Vagina (tissue), 2 donors: ENCODE data around the gene DLG5. TPM values are rescaled to one million over a fixed set of nuclear protein-coding genes. Genes with fewer than 3 reads are reported as not detected.

Experiments
- DNase-seq, 2 donors: peaks; one replicate each; pipeline ENCODE4 v3.0.0-alpha.2; 2017; ENCODE audit errors: extremely low spot score in 2 of 2
- H3K27ac ChIP-seq: fragments of 200-600 bp; sonication (generic); one replicate; pipeline ENCODE4 v1.5.1; 2019
- H3K27me3 ChIP-seq: fragments of 200-600 bp; sonication (generic); one replicate; pipeline ENCODE4 v1.5.1; 2019
- H3K36me3 ChIP-seq, 2 donors: fragments of 200-600 bp; sonication (generic); one replicate each; pipeline ENCODE4 v1.5.1; 2017 to 2019
- H3K4me1 ChIP-seq: fragments of 200-600 bp; sonication (generic); one replicate; pipeline ENCODE4 v1.5.1; 2019
- H3K4me3 ChIP-seq, 2 donors: fragments of 200-600 bp; sonication (generic); 1 replicate in 1 of 2; 2 replicates in 1 of 2; pipeline ENCODE4 v1.5.1; 2016 to 2019
- H3K9me3 ChIP-seq: fragments of 200-600 bp; sonication (generic); one replicate; pipeline ENCODE4 v1.5.1; 2019
- POLR2A ChIP-seq, 2 donors: fragments of 450-650 bp; IDR thresholded peaks; one replicate each; pipeline ENCODE4 v1.6.1; 2017; ENCODE audit warnings: antibody characterized with exemption in 2 of 2, mild to moderate bottlenecking in 2 of 2, moderate library complexity in 2 of 2
- POLR2AphosphoS5 ChIP-seq, 2 donors: sonication (generic); formaldehyde crosslinking; IDR thresholded peaks; one replicate each; pipeline ENCODE4 v1.9.0; 2017; ENCODE audit warnings: antibody characterized with exemption in 2 of 2, mild to moderate bottlenecking in 2 of 2, low read depth in 1 of 2; ENCODE audit not compliant: insufficient read depth in 1 of 2
- intact Hi-C: fragments of 100-400 bp; cut with DNase I; formaldehyde crosslinking; loops from one replicate; pipeline ENCODE4 v1.15.1; 2023
- total RNA-seq: library from RNA; depleted of rRNA; stranded (reverse); fragments of >200 nt; gene quantifications from one replicate; pipeline ENCODE4 v1.2.3, GENCODE V29; 2016
- TF ChIP-seq, protein P1 (sequence below), 3 experiments: fragments of 450-650 bp in 2 of 3; fragments of 200-600 bp in 1 of 3; sonication (generic) in 1 of 3; IDR thresholded peaks; one replicate each; pipeline ENCODE4 v1.5.1; 2017 to 2019; ENCODE audit warnings: antibody characterized with exemption in 3 of 3, mild to moderate bottlenecking in 2 of 3, moderate library complexity in 2 of 3

Gene DLG5
- total RNA-seq, 1 donor from 2014 or later = 57.5 TPM

DNA sequence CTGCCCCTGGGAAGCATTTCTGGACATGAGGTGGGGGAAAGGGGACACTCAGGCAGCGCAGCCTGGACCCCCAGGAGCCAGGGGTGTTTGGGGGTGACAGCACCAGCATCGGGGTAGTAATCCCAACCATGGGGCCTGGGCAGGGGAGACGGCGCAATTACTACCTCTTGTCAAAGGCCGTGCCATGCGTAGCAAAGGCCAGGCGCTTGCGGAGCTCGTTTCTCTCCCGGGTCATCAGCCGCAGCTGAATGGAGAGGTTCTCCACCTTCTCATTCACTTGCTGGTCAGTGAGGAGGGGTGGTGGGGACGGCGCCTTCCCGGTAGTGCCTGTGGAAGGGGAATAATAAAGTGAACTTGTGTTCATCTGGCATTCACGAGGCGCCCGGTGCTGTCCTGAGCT is 70.0 kb downstream of the DLG5 start:
- Histone ChIP-seq H3K36me3 (peaks cover 0 to 17% of the 10 kb centered on the region in 2 donors), H3K27me3 (no peaks in the 10 kb centered on the region), H3K4me1 (peaks cover 42% of the 10 kb centered on the region), H3K4me3 (no peak overlapping the region), H3K27ac (peak overlapping the region; percentile 15), H3K9me3 (no peaks in the 10 kb centered on the region)
- DNase-seq = no peak
- intact Hi-C loops = loop anchor here (10.0 kb wide), 1 partner anchor 168 kb away; the partner anchor contains the start of gene POLR3A
- no peak for TF ChIP-seq POLR2AphosphoS5 (IDR thresholded peaks at IDR 0.05; ENCODE audit: insufficient read depth in 1 of 2, low read depth in 1 of 2)
- TF ChIP-seq, protein P1, sequence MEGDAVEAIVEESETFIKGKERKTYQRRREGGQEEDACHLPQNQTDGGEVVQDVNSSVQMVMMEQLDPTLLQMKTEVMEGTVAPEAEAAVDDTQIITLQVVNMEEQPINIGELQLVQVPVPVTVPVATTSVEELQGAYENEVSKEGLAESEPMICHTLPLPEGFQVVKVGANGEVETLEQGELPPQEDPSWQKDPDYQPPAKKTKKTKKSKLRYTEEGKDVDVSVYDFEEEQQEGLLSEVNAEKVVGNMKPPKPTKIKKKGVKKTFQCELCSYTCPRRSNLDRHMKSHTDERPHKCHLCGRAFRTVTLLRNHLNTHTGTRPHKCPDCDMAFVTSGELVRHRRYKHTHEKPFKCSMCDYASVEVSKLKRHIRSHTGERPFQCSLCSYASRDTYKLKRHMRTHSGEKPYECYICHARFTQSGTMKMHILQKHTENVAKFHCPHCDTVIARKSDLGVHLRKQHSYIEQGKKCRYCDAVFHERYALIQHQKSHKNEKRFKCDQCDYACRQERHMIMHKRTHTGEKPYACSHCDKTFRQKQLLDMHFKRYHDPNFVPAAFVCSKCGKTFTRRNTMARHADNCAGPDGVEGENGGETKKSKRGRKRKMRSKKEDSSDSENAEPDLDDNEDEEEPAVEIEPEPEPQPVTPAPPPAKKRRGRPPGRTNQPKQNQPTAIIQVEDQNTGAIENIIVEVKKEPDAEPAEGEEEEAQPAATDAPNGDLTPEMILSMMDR (IDR thresholded peaks at IDR 0.05) = no peak
- no peak for TF ChIP-seq POLR2A (IDR thresholded peaks at IDR 0.05)

DNA sequence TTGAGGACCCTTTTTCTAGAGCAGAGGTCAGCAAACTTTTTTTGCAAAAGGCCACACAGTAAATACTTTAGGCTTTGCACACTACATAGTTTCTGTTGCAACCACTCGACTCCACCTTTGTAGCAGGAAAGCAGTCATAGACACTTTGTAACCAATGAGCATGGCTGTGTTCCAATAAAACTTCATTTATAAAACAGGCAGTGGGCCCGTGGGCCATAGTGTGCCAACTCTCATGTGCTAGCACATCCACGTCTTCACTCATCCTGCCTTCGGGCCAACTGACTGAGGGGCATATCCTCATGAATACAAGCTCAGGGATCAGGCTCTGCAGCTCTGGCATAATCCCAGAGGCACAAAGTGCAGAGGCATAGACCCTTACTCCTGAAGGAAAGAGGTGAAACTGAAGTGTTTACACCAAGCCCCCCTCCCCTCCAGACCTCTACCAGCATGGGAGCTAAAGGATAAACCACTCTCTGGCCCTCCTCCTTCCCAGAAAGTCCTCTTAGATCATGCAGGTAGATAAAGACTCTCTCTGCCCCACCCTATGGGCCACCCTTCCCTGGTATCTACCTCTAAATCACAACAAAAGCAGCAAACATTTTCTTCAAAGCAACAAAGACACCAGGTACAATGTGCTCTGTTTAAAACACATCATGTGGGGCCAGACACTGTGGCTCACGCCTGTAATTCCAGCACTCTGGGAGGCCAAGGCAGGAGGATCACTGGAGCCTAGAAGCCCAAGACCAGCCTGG is 71.0 kb downstream of the DLG5 start:
- Histone ChIP-seq H3K4me3 (no peak overlapping the region), H3K9me3 (no peaks in the 10 kb centered on the region), H3K27ac (peak overlapping the region; percentile 13), H3K36me3 (peaks cover 0 to 26% of the 10 kb centered on the region in 2 donors), H3K27me3 (no peaks in the 10 kb centered on the region), H3K4me1 (peaks cover 42% of the 10 kb centered on the region)
- TF ChIP-seq POLR2A (IDR thresholded peaks at IDR 0.05) (no peak), POLR2AphosphoS5 (IDR thresholded peaks at IDR 0.05; ENCODE audit: insufficient read depth in 1 of 2, low read depth in 1 of 2) (no peak)
- TF ChIP-seq, protein P1 (IDR thresholded peaks at IDR 0.05) = no peak
- DNase-seq = no peak
- intact Hi-C loops = loop anchor here (10.0 kb wide), 1 partner anchor 169 kb away; the partner anchor contains the start of gene POLR3A

DNA sequence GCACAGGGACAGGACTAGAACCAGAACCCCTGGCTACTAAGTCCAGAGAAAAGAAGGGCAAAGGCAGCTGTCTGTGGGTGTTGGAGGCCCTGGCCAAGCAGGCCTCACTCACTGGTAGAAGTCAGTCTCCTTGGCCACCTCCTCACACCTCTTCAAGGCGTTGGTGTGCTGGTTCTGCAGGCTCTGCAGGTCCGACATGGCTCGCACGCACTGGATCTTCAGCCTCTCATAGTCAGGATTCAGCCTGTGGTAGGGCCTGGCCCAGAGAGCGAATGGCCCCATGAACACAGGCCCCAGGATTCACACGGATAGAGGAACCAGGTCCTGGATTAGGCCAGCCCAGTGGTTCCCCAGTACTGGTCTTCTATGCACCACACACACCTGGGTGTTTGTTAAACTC is 72.4 kb downstream of the DLG5 start:
- Histone ChIP-seq H3K27ac (peak overlapping the region; percentile 10), H3K27me3 (no peaks in the 10 kb centered on the region), H3K4me3 (no peak overlapping the region), H3K4me1 (peaks cover 48% of the 10 kb centered on the region), H3K36me3 (peaks cover 0 to 26% of the 10 kb centered on the region in 2 donors), H3K9me3 (no peaks in the 10 kb centered on the region)
- intact Hi-C loops = loop anchor here (10.0 kb wide), 1 partner anchor 171 kb away; the partner anchor contains the start of gene POLR3A
- TF ChIP-seq POLR2AphosphoS5 (IDR thresholded peaks at IDR 0.05; ENCODE audit: insufficient read depth in 1 of 2, low read depth in 1 of 2) = peak in 1 of 2 donors; percentile 21
- TF ChIP-seq, protein P1 (IDR thresholded peaks at IDR 0.05) = no peak
- DNase-seq = no peak

DNA sequence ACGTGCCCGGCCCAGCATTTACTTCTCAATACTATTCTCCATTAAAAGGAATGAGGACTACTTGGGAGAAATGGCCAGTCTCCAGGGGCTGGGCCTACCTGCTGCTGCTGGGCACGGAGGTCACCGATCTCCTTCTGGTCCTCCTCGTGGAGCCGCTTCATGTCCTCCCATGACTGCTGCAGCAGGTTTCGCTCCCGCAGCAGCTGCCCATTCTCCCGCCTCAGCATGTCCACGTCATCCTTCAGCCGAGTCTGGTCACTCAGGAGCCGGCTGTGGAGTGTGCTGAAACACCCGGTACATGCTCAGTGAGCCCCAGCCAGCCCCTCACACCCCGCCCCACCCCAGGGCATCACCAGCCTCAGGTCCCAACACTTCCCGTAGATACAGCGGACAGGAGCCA is 73.3 kb downstream of the DLG5 start:
- Histone ChIP-seq H3K27ac (peak overlapping the region; percentile 10), H3K9me3 (no peaks in the 10 kb centered on the region), H3K27me3 (no peaks in the 10 kb centered on the region), H3K36me3 (peaks cover 0 to 26% of the 10 kb centered on the region in 2 donors), H3K4me3 (no peak overlapping the region), H3K4me1 (peaks cover 52% of the 10 kb centered on the region)
- DNase-seq = no peak
- TF ChIP-seq POLR2A (IDR thresholded peaks at IDR 0.05) (no peak), POLR2AphosphoS5 (IDR thresholded peaks at IDR 0.05; ENCODE audit: insufficient read depth in 1 of 2, low read depth in 1 of 2) (no peak)
- TF ChIP-seq, protein P1 (IDR thresholded peaks at IDR 0.05) = no peak
- intact Hi-C loops = loop anchor here (10.0 kb wide), 1 partner anchor 172 kb away; the partner anchor contains the start of gene POLR3A
